Astrocyte (in vitro differentiated cells and primary cell): ENCODE data around the gene MAP2.

Source experiments
- EZH2 ChIP-seq: IDR thresholded peaks from 2 replicates; pipeline ENCODE4 v1.6.1; 2012; ENCODE audit warnings: mild to moderate bottlenecking, low read length, inconsistent platforms; ENCODE audit not compliant: insufficient read depth
- TF ChIP-seq, protein P1 (sequence below): IDR thresholded peaks from 2 replicates; pipeline ENCODE4 v1.5.1; 2011; ENCODE audit warnings: low read depth, mild to moderate bottlenecking, inconsistent platforms, low read length, moderate library complexity; ENCODE audit not compliant: insufficient read depth

DNA sequence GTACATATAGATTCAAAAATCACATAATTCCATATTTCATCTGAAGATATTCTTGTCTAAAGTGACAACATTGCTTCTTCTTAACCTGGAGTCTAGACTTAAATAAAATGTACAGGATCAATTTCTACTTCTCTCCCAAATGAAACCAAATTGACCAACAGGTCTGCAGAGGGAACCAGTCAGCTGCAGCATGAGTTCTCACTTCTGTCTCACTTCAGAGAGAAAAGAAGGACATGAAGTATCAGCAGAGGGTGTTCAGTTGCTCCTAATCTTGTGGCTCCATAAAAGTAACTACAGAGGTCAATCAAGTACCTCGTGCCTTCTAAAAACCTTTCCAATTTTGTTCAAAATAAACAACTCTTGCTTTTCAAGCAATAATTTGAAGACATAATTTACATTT is 47.2 kb upstream of the MAP2 start:
- TF ChIP-seq, protein P1, sequence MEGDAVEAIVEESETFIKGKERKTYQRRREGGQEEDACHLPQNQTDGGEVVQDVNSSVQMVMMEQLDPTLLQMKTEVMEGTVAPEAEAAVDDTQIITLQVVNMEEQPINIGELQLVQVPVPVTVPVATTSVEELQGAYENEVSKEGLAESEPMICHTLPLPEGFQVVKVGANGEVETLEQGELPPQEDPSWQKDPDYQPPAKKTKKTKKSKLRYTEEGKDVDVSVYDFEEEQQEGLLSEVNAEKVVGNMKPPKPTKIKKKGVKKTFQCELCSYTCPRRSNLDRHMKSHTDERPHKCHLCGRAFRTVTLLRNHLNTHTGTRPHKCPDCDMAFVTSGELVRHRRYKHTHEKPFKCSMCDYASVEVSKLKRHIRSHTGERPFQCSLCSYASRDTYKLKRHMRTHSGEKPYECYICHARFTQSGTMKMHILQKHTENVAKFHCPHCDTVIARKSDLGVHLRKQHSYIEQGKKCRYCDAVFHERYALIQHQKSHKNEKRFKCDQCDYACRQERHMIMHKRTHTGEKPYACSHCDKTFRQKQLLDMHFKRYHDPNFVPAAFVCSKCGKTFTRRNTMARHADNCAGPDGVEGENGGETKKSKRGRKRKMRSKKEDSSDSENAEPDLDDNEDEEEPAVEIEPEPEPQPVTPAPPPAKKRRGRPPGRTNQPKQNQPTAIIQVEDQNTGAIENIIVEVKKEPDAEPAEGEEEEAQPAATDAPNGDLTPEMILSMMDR = no peak
- no peak for TF ChIP-seq EZH2
